Measurements from ENCODE around the gene ZFAND3. TPM values are rescaled to one million over a fixed set of nuclear protein-coding genes. Genes with fewer than 3 reads are reported as not detected.

Gene ZFAND3
- total and polyA plus RNA-seq, 10 of the 15 experiments (the other 5 are each of a cell fraction or from before 2014, with no cell fraction given): 0.90 to 34.4 (median 16.3) TPM

GRCh38 chr6:37777272-37777834, 42.2 kb upstream of the ZFAND3 start (continued):
- TF ChIP-seq IRF5 (IDR thresholded peaks at IDR 0.05; ENCODE audit: borderline replicate concordance) (no peak), RELA (IDR thresholded peaks at IDR 0.05; ENCODE audit: borderline replicate concordance, partially characterized antibody) (no peak), BHLHE40 (IDR thresholded peaks at IDR 0.05; ENCODE audit: borderline replicate concordance in 1 of 2, low read depth in 2 of 2, low read length in 1 of 2) (peak in 1 of 2 experiments; percentile 46; a peak in 1 of 4 replicates), NBN (IDR thresholded peaks at IDR 0.05) (no peak), HSF1 (IDR thresholded peaks at IDR 0.05; ENCODE audit: low read depth, low read length) (no peak), GABPA (IDR thresholded peaks at IDR 0.05; ENCODE audit: low read depth) (no peak), POLR2A (IDR thresholded peaks at IDR 0.05; ENCODE audit: low read depth, low read length) (no peak), ZNF592 (IDR thresholded peaks at IDR 0.05) (no peak), MYC (IDR thresholded peaks at IDR 0.05; ENCODE audit: insufficient read depth, insufficient read length, insufficient replicate concordance, low read length, severe bottlenecking) (no peak), IKZF1 (conservative IDR thresholded peaks at IDR 0.05) (peak; percentile 69; the same call in 1 of the 2 replicates), PRDM15 (CRISPR knock-in tag; IDR thresholded peaks at IDR 0.05) (no peak), RELB (IDR thresholded peaks at IDR 0.05; ENCODE audit: low read depth) (peak; percentile 79; the same call in 1 of the 2 replicates), KLF5 (IDR thresholded peaks at IDR 0.05; ENCODE audit: partially characterized antibody) (no peak), TBL1XR1 (IDR thresholded peaks at IDR 0.05; ENCODE audit: low read depth, low read length) (no peak), RAD21 (IDR thresholded peaks at IDR 0.05; ENCODE audit: insufficient read depth, low read depth, low read length) (no peak), SMC3 (IDR thresholded peaks at IDR 0.05; ENCODE audit: borderline replicate concordance, low read length) (no peak), ZZZ3 (IDR thresholded peaks at IDR 0.05; ENCODE audit: control insufficient read depth, insufficient read length, low read depth) (no peak), CREB1 (IDR thresholded peaks at IDR 0.05; ENCODE audit: low read depth) (no peak)
